Liver (tissue), 3 donors: Measurements from ENCODE around the gene OASL.

ENCODE experiments used
- CTCF ChIP-seq: fragments of 150-350 bp; IDR thresholded peaks from 2 replicates; pipeline ENCODE4 v1.5.1; 2017; ENCODE audit warnings: improper control_type of control experiment, low read depth, low read length; ENCODE audit not compliant: missing input control
- EGR1 ChIP-seq, 2 donors: IDR thresholded peaks; 2 replicates each; pipeline ENCODE4 v1.6.1; 2016 to 2018; ENCODE audit warnings: antibody characterized with exemption in 2 of 2, low read depth in 2 of 2
- REST ChIP-seq: IDR thresholded peaks from 2 replicates; pipeline ENCODE4 v1.6.1; 2016; ENCODE audit warnings: antibody characterized with exemption, mild to moderate bottlenecking
- RXRA ChIP-seq, 2 donors: IDR thresholded peaks; 2 replicates each; pipeline ENCODE4 v1.6.1; 2017 to 2018; ENCODE audit warnings: antibody characterized with exemption in 2 of 2, mild to moderate bottlenecking in 1 of 2
- TAF1 ChIP-seq: conservative IDR thresholded peaks from 2 replicates; pipeline ENCODE4 v1.6.1; 2016; ENCODE audit warnings: antibody characterized with exemption, mild to moderate bottlenecking
- YY1 ChIP-seq: IDR thresholded peaks from 2 replicates; pipeline ENCODE4 v1.6.1; 2016; ENCODE audit warnings: antibody characterized with exemption, mild to moderate bottlenecking
- donor health status: healthy.
- donor health status: healthy.

GRCh38 chr12:120970310-120970709 is 68.7 kb downstream of the OASL start:
- TF ChIP-seq RXRA (IDR thresholded peaks at IDR 0.05) = no peak
- TF ChIP-seq TAF1 = no peak
- no peak for TF ChIP-seq CTCF
- TF ChIP-seq REST = no peak
- TF ChIP-seq YY1 = no peak
- TF ChIP-seq EGR1 (IDR thresholded peaks at IDR 0.05; ENCODE audit: low read depth in 2 of 2) = no peak
